ENCODE data around the gene UGT2A3. TPM values are rescaled to one million over a fixed set of nuclear protein-coding genes. Genes with fewer than 3 reads are reported as not detected.

Gene UGT2A3
- total RNA-seq, 2 experiments from 2014 or later: not detected

DNA sequence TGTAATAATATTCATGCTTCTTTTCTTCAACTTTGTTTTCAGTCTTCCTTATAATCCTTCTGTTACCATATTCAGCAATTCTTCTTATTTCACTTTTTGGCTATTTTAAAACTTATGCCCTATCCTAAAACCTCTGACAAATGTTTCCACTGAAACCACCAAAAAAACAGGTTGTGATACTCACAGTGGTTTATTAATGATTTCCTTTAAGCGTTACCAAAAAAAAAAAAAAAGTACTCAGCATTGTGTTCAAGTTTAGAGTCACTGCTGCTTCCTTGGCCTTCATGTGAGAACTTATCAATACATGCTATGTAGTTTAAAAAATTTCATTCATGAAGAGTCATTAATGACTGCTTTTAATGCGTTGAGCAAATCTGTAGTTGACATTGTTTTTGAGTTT is 35.4 kb upstream of the UGT2A3 start:
- TF ChIP-seq, protein P1, sequence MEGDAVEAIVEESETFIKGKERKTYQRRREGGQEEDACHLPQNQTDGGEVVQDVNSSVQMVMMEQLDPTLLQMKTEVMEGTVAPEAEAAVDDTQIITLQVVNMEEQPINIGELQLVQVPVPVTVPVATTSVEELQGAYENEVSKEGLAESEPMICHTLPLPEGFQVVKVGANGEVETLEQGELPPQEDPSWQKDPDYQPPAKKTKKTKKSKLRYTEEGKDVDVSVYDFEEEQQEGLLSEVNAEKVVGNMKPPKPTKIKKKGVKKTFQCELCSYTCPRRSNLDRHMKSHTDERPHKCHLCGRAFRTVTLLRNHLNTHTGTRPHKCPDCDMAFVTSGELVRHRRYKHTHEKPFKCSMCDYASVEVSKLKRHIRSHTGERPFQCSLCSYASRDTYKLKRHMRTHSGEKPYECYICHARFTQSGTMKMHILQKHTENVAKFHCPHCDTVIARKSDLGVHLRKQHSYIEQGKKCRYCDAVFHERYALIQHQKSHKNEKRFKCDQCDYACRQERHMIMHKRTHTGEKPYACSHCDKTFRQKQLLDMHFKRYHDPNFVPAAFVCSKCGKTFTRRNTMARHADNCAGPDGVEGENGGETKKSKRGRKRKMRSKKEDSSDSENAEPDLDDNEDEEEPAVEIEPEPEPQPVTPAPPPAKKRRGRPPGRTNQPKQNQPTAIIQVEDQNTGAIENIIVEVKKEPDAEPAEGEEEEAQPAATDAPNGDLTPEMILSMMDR (conservative IDR thresholded peaks at IDR 0.05; ENCODE audit: low read length): no peak
- no peak for TF ChIP-seq EZH2phosphoT487 (IDR thresholded peaks at IDR 0.05; ENCODE audit: borderline replicate concordance, low read depth, low read length)
- H3K4me2 ChIP-seq (ENCODE audit: low read length): no peak overlapping the region
- ChIA-PET POLR2A (no interaction called here), CTCF (ENCODE audit: unreplicated experiment) (no interaction called here)
- no TSS peak for BruUV-seq (replicated peaks)
- DNase-seq (ENCODE audit: low spot score): no peak
- no peak overlapping the region for H3K4me3 ChIP-seq (ENCODE audit: low read depth, low read length, poor library complexity, severe bottlenecking)
- H3K27ac ChIP-seq (ENCODE audit: low read depth, low read length, poor library complexity, severe bottlenecking): no peak overlapping the region
- no peaks in the 10 kb centered on the region for H3K9me2 ChIP-seq (ENCODE audit: insufficient read depth, low read length)
- H3K36me3 ChIP-seq (ENCODE audit: insufficient read depth, low read length): no peaks in the 10 kb centered on the region
- no peaks in the 10 kb centered on the region for H4K20me1 ChIP-seq (ENCODE audit: insufficient read depth, low read length)
- no peaks in the 10 kb centered on the region for H3K9me3 ChIP-seq (ENCODE audit: low read length)
- no peaks in the 10 kb centered on the region for H3K79me2 ChIP-seq (ENCODE audit: insufficient read depth, low read depth, low read length)
- no peaks in the 10 kb centered on the region for H3K4me1 ChIP-seq (ENCODE audit: insufficient read depth, low read length, poor library complexity, severe bottlenecking)
- intact Hi-C loops (cut with micrococcal nuclease; ENCODE audit: unreplicated experiment): no loop called here
- no peak overlapping the region for H2AFZ ChIP-seq (ENCODE audit: low read length)

DNA sequence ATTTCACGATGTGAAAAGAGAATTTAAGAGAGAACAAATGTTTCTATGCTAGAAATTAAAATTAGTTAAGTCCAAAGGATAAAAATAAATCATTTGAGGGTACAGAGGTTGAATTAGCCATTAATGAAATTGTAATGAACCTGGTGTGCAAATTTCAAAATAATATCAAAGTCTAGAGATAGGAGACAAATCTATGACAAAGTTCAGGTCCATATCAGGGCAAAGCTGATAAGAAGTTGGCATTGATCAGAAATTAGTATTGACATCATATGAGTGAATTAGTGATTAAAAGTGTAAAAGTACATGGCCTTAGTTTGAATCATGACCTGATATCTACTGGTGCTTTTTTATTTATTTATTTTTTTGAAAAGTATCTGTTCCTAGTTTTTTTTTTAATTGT is 33.8 kb upstream of the UGT2A3 start:
- BruUV-seq (replicated peaks): no TSS peak

DNA sequence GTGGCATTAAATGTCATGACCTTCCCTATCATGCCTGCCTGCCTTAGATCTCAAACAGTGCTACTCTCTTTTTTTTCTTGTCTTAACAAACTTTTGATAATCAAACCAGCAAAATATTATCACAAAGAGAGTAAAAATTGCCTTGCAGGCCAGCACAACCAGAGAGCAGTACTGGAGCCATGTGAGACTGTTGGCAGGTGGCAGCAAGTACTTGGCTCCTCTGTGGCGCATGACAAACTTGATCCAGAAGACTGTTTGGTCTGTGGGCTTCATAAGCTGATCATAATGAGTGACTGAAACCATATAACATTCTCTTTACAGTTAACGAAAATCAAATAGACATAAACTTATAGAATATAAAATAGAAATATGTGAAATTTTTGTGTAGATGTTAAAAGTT is 33.3 kb upstream of the UGT2A3 start:
- Histone ChIP-seq H3K9me2 (ENCODE audit: insufficient read depth, low read length) (no peaks in the 10 kb centered on the region), H2AFZ (ENCODE audit: low read length) (no peak overlapping the region), H3K4me1 (ENCODE audit: insufficient read depth, low read length, poor library complexity, severe bottlenecking) (no peaks in the 10 kb centered on the region), H3K4me3 (ENCODE audit: low read depth, low read length, poor library complexity, severe bottlenecking) (no peak overlapping the region), H3K79me2 (ENCODE audit: insufficient read depth, low read depth, low read length) (no peaks in the 10 kb centered on the region), H4K20me1 (ENCODE audit: insufficient read depth, low read length) (no peaks in the 10 kb centered on the region), H3K4me2 (ENCODE audit: low read length) (no peak overlapping the region), H3K27ac (ENCODE audit: low read depth, low read length, poor library complexity, severe bottlenecking) (no peak overlapping the region), H3K36me3 (ENCODE audit: insufficient read depth, low read length) (no peaks in the 10 kb centered on the region), H3K9me3 (ENCODE audit: low read length) (no peaks in the 10 kb centered on the region)
- BruUV-seq (replicated peaks): no TSS peak
- TF ChIP-seq EZH2phosphoT487 (IDR thresholded peaks at IDR 0.05; ENCODE audit: borderline replicate concordance, low read depth, low read length): no peak
- TF ChIP-seq, protein P1 (conservative IDR thresholded peaks at IDR 0.05; ENCODE audit: low read length): no peak
- intact Hi-C loops (cut with micrococcal nuclease; ENCODE audit: unreplicated experiment): no loop called here
- ChIA-PET POLR2A (no interaction called here), CTCF (ENCODE audit: unreplicated experiment) (no interaction called here)
- no peak for DNase-seq (ENCODE audit: low spot score)

More for the DNA sequence above, 33.8 kb upstream of the UGT2A3 start:
- TF ChIP-seq, protein P1 (conservative IDR thresholded peaks at IDR 0.05; ENCODE audit: low read length): no peak
- no peak for TF ChIP-seq EZH2phosphoT487 (IDR thresholded peaks at IDR 0.05; ENCODE audit: borderline replicate concordance, low read depth, low read length)
- H3K4me1 ChIP-seq (ENCODE audit: insufficient read depth, low read length, poor library complexity, severe bottlenecking): no peaks in the 10 kb centered on the region
- no peak overlapping the region for H3K27ac ChIP-seq (ENCODE audit: low read depth, low read length, poor library complexity, severe bottlenecking)
- no peak overlapping the region for H3K4me2 ChIP-seq (ENCODE audit: low read length)
- H2AFZ ChIP-seq (ENCODE audit: low read length): no peak overlapping the region
- H3K9me2 ChIP-seq (ENCODE audit: insufficient read depth, low read length): no peaks in the 10 kb centered on the region
- no peaks in the 10 kb centered on the region for H3K36me3 ChIP-seq (ENCODE audit: insufficient read depth, low read length)
- DNase-seq (ENCODE audit: low spot score): no peak
- H3K79me2 ChIP-seq (ENCODE audit: insufficient read depth, low read depth, low read length): no peaks in the 10 kb centered on the region
- ChIA-PET CTCF (ENCODE audit: unreplicated experiment) (no interaction called here), POLR2A (no interaction called here)
- H4K20me1 ChIP-seq (ENCODE audit: insufficient read depth, low read length): no peaks in the 10 kb centered on the region
- intact Hi-C loops (cut with micrococcal nuclease; ENCODE audit: unreplicated experiment): no loop called here
- no peaks in the 10 kb centered on the region for H3K9me3 ChIP-seq (ENCODE audit: low read length)
- no peak overlapping the region for H3K4me3 ChIP-seq (ENCODE audit: low read depth, low read length, poor library complexity, severe bottlenecking)

Data from OCI-LY7 (cell line).